HG02759 (cell line): Measurements from ENCODE around the gene PREX1.
"Not testable (repeated sequence)": the region's sequence is repeated elsewhere in the genome, so short reads cannot be mapped to it uniquely, and the experiment has no call there.

ENCODE experiments used
- ATAC-seq: cut with Tn5 transposase; IDR thresholded peaks from one replicate; pipeline ENCODE4 v1.9.1; 2021; ENCODE audit warnings: mild to moderate bottlenecking, moderate library complexity; ENCODE audit not compliant: unreplicated experiment

Gene PREX1

DNA sequence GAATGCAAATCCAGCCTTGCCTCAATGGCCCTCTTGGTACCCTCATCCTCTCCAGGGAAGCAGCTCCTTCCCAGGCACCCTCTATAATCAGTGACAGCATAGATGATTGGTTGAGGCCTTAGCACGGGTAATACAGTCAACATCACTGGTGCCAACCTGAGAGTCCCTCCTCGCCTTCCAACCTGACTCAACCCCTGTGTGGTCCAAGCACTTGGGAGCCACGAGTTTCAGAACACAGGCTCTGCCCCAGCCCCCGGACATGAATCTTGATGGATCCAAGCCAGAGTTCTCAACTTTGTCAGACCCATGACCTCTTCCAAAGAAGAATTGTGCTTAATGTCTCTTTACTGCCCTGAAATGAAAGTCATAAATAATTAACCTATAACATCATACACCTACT is 213.9 kb downstream of the PREX1 start:
- ATAC-seq = no peak

DNA sequence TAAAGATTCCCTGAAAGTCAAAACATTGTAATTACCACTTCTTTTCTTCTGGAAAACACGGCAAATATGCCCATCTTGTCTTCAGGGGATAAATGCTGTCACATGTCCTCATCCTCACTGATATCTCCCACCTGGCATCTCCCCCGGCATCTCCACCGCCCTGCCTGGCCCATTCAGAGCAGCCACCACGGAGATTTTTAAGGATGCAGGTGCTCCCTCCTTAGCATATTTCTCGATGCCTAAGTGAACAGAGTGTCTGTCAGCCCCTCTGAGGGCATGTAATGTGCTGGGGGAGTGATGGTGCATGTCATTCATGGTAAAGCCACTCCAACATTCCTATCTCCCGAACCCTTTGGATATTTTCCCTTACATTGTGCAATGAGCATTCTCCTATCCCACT is 215.5 kb downstream of the PREX1 start:
- no peak for ATAC-seq

DNA sequence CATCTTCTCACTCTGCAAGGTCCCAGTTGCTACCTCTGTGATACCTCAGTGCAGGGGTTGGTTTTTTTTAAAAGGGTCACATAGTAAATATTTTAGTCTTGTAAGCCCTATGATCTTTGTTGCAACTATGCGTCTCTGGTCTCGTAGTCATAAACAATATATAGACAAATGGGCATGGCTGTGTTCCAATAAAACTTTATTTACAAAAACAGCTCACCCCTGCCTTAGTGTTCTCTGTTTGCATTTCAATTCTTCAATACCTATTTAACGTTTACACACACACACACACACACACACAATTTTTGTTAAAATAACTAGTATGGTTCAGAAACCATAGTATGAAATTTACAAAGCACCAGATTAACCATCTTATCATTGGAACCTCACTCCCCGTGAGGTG is 216.8 kb downstream of the PREX1 start:
- no peak for ATAC-seq

DNA sequence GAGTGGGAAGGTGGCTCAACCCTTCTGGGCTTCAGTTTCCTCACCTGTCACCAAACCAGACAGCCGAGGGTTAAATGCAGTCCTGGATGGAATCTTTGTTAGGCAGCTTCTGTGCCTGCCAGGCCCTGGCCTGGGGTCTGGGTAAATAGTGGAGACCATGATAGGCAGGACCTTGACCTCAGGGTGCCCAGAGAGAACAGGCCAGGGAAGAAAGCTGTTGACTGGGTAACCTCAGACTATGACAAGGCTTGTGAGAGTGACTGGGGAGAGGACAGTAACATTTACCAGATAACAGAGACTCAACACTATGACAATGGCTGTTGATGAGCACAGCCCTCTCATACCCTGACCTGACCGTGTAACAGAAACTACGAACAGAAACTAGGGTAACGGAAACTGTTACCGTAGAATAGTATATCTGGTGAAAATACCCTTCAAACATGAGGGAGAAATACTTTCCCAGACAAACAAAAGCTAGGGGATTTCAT is 218.3 kb downstream of the PREX1 start:
- ATAC-seq = no peak

DNA sequence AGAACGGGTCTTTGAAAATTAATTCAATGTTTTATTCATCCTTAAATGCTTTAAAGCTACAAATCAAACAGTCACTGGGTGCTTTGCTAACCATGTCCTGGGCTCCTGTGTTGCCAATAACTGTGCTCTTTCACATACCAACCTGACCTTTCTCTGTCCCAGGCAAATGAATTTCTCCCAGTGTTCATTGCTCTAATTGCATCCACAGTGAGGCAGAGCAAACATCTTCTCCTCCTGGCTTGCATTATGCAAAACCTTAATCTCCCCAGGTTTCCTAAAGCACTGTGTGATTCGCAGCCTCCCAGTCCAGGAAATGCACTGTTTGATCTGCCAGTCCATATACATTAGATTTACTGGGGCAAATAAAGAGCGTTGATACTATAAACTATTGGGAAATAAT is 219.0 kb downstream of the PREX1 start:
- no peak for ATAC-seq

DNA sequence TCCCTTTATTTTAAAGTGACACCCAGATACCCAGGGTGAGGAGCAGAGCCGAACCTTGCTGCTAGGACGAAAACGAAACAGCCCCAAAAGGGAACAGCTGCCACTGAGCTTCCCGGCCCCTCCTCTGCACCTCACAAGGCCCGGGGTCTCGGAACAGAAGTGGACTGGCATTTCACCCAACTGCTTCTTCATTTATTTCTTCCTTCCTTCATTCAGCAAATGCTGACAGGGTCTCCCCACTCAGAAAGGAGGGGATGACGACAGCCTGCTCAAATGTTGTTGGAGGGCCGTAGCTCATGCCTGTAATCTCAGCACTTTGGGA is 220.3 kb downstream of the PREX1 start:
- no peak for ATAC-seq

DNA sequence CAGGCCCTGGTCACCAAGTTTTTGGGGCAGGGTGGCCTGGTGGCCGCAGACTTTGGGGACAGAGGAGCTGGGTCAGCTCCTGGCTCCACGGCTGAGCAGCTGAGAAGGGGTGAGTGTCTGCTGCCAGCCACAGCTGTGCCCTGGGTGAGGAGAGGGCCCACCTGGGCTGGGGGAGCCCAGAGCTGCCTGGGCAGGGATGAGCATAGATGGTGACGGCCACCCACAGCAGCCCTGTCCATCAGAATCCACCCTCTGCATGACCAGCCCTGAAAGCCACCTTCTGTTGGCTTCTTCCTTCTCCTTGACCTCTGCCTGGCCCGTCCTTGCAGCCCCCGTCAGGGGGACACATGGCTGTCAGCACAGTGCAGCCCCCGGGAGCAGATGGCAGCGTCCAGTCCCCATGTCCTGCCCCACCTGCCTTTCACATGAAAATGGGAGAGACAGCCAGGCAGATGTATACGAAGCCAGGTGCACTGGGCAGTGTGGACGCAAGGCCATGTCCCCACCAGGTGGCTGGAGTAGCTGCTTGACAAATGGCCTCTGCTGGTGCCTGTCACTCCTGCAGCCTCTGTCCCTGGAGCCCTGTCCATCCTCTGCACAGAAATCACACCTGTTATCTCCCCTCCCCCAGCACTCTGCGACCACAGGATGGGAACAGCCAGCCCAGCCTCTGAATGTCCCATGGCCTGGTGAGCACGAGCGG is 220.8 kb downstream of the PREX1 start:
- no peak for ATAC-seq

DNA sequence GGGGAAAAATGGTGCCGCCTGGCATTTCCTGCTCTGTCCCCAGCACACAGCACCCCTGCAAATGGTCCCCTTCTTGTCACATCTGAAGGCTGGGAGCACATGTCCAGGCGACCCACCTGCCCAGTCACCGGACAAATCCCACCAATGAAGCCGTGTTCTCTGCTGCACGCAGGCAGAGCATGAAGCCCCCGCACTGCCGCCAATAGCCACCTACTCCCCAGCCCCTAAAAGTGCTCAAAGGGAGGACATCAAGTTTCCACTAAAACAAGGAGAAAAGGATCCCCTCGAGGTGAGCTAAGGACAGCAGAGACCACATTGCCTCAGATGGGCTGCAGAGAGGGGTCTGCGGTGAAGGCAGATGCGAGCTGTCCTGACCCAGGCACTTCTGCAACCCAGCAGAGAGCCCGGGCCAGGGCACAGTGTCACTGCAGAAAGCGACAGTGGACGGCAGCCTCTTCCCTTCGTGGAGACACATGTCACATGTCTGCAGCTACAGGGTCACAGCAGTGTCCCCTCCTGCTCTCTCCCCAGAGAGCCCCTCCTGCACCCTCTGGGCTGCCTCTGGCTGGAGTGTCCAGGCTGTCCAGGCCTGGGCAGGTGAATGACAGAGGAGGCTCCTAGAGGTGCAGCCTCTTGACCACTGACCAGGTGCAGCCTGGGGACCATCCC is 221.5 kb downstream of the PREX1 start:
- ATAC-seq = no peak

DNA sequence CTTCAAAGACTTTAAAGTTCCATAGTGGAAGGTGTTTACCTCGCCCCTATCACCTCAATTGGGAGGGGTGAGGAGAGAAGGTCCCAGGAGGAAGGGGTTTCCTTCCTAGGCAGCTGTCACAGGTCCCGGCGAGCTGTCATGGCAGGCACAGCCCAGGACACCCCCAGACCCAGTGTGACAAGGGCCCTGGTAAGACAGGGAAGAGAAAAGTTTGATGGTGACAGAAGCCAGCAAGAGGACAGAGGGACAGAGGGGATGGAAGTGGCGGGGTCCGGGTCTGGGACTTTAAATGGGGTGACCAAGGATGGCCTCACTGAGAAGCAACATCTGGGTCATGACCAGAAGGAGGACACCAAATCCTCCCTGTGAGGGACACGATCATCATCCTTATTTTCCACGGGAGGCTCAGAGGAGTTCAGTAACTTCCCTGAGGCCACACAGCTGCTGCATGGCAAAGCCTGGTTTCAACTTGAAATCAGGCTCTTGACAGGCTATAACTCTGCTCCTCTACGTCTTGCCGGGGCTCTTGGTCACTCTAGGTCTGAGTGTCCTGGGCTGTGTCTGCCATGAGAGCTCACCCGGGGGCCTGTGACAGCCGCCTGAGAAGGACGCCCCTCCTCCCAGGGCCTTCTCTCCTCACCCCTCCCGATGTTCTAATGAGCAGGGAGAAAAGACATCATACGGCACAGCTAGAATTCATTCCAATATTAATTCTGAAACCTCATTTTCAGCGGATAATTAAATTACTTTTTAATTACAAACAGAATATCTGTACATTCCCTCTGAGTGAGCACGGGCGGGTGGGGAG is 222.2 kb downstream of the PREX1 start:
- no peak for ATAC-seq

DNA sequence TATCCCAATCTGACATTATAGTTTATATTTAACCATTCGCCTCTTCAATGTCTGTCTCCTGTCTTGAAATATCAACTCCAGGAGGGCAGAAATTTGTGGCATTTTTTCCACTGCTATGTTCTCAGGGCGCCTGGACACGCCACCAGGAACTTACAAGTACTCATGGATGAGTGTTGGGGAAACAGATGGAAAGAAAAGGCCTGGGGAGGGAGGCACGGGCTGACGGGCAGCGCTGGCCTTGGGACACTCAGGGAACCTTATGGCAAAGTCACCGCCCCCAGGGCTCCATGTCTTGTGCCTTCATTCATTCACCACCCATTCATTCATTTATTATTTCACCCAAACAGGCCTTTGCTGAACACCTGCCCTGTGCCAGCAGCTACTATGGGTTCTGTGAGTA is 222.9 kb downstream of the PREX1 start:
- no peak for ATAC-seq

DNA sequence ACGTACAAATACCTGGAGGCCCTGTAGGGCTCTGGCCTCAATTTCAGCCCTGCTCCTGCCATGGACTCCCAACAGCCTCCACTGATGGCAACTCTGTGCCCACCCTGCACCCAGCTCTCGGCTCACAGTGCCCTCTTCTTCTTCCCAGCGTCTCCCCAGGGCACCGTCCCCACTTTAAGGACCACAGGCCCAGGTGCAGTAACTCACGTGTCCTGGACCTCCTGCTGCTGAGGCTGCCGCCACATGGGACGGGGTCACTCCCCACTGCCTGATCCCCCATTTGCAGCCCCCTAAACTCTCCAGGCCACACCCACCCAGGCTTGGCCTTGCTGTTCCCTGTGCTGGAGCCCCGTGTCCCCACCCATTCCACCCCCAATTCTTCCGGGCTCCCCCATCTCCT is 223.4 kb downstream of the PREX1 start:
- no peak for ATAC-seq

DNA sequence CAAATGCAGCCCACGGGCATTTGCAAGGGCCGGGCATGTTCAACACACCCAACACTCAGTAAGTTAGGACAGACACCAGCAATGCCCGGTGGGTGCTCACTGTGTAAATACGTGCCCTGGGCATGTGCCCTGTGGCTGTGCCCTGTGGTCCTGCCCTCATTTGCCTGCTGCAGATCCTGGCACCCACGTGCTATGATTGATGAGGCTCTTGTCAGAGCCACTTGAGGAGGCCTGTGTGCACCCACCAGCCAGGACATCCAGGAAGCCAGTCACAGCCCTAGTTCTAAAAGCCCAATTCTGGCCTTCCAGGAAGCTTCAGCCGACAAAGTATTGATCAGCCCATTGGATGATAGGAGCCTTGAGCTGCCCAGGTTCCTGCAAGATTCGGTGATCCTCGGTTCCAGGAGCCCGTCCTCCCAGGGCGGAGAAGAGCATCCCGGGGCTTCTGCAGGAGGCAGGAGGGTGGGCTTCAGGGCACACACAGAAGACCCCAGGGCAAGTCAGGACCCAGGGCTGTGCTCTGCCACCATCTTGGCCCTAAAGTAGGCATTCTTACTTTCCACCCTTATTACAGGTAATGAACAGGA is 223.9 kb downstream of the PREX1 start:
- no peak for ATAC-seq

DNA sequence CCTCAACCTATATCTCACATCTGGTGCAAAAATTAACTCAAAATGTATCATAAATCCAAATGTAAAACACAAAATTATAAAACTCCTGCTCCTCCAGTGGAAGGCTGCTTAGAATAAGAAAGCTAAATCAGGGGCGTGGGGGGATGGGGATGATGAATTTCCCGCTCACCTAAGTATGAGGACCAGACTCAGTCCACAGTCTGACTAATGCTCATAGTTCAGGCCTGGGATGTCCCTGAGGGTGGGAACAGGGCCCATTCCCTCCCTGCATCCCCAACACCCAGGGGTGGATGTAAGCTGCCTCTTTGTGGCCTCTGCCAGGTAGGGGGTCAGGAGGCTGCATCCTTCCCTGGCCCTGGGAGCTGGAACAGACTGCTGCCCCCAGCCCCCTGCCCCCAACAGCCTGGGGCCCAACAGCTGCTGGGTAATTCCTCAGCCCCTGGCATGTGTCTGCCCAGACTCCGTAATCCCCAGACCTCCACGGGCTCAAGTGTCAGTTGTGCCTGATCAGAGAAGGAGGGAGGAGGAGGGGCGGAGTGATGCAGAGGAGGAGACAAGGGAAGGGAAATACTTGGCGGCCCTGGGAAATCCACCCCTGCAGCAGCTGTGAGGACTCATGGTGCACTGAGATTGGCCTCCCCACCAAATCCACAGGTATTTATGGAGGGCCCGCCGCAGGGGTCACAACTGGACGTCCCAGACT is 224.5 kb downstream of the PREX1 start:
- ATAC-seq = no peak

DNA sequence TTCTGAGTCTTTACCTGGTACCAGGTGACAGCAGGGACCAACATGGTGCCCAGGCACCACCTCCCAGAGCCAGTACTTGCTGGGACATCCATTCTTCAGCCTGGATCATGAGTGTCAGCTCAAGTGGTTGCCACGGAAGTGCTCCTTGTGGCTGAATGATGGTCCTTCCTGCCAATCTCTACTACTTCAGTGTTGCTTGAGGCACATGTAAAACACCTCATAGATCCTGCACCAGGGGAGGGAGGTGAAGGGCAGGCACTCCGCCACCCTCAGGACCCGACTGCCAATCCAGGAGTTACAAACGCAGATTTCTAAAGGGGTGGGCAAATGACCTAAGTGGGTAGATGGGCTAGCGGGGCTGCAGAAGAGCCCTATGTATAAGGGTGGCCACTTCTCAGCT is 226.0 kb downstream of the PREX1 start:
- ATAC-seq = no peak

DNA sequence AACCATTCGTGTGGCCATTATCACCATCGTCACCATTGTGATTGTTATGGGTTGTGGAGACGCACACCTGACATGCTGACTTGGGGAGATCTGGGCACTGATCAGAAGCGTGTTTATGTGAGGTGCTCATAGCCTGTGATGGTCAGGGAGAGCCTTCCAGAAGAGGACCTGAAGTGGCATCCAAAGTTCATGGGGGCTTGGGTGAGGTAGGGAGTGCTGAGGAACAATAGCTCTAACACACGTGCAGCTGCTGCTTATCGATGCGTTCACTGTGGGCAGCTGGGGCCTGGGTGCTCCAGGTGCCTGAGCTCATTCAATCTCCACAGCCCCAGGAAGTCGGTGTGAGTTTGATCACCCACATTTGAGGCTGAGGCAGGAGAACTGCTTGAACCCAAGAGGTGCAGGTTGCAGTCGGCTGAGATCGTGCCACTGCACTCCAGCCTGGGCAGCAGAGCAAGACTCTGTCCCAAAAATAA is 227.3 kb downstream of the PREX1 start:
- no peak for ATAC-seq

DNA sequence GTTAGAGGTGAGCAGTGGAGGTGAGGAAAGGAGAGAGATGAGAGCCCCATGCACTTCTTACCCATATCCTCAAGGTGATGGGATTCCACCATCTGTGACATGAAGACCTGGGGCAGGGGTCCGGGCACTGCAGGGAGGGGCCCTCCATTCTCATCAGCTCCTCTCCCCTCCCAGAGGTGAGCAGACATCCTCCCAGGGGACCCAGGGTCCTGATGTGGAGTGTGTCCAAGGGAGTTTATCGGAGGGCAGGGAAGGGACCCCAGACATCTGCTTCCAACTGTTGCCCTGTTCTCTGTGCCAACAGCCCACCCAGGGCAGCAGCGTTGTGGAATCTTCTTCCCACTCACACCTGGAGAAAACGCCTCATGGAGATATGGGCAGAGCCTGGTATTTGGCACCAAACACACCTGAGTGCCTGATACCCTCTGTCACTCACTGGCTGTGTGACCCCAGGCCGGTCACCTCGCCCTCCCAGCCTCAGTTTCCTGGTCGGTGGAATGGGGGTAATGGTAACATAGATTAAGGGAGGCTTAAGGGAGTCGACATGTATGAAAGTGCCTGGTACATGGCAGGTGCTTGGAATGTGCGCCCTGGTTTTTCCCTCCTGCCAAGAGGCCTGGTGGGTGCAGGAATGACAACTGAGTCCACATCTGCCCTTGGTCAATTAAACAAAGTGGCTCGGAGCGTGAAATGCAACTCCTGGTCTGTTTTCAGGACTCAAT is 227.9 kb downstream of the PREX1 start:
- no peak for ATAC-seq

DNA sequence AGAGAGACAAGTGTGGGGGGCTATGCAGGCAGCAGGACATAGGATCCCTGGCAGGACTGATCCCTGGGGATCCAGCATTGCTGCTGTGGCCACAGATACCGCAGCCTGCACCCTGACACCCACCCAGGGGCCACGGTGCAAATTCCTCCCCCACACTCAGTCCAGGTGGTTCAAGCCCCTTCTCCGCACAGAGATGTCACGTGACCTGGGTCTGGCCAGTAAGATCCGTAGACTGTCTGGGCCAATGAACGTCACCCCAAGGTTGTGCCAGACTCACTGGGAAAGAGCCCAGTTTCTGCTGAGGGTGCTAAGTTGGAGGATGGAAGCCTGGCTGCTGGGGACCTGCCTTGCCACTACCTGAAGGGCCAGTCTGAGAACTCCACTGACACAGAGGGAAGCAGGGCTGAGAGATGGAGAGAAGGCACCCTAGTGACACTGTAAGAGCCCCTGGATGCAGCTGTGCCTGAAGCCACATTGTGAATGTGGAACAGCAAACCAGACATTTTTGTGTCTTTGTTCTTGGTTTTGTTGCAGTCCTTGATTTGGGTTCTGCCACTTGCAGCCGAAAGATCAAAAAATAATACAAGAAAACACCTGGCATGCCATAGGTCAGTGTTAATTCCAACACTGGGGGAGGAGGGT is 228.6 kb downstream of the PREX1 start:
- no peak for ATAC-seq

DNA sequence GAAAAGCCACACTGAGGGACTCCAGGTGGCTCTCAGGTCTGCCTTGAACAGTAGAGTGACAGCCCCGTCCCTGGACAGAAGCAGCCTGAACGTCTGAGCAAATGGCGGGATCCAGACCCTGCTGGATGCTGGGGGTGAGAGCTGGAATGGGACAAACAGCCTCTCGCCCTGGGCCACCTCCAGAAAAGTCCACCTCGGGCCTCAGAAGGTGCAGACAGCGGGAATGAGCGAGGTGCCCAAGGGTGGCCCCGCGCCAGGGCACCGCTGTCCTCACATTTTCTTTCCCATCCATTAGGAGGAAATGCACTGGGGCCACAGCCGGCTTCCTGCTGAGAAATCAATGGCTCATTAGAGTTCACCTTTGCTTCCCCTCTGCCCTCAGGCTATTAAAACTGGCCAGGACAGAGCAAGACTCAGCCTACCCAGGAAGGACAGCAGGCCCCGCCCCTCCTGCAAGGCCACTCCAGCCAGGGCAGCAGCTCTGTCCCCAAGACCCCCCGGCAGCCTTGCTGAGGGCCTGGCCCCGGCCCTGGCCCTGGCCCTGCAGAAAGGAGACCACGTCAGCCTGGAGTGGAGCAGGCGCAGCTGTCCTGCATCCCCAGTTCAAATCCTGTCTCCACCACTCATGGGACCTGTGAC is 229.4 kb downstream of the PREX1 start:
- ATAC-seq = not testable (repeated sequence)
